Stimulated activated CD8-positive, alpha-beta memory T cell treated with anti-CD3 and anti-CD28 coated beads, Interleukin-12 subunit alpha, Interleukin-12 subunit beta, amount 100 ng/mL, for 24 hours (primary cell): ENCODE results near the gene SIK2.
"Not testable (repeated sequence)": the region's sequence is repeated elsewhere in the genome, so short reads cannot be mapped to it uniquely, and the experiment has no call there.

Experiments used
- DNase-seq: peaks from one replicate; pipeline ENCODE4 v3.0.0-alpha.2; 2020; ENCODE audit errors: extremely low read depth

Gene SIK2

GRCh38 chr11:111624608-111625007 is 22.4 kb downstream of the SIK2 start:
- no peak for DNase-seq

GRCh38 chr11:111627591-111627990 is 25.3 kb downstream of the SIK2 start:
- DNase-seq: no peak

GRCh38 chr11:111629499-111629898 is 27.2 kb downstream of the SIK2 start:
- DNase-seq: no peak

GRCh38 chr11:111631024-111631665 is 28.9 kb downstream of the SIK2 start:
- no peak for DNase-seq

- DNase-seq: no peak
Observed at GRCh38 chr11:111631666-111632039, 29.4 kb downstream of the SIK2 start.

- no peak for DNase-seq
Observed at GRCh38 chr11:111632516-111633220, 30.4 kb downstream of the SIK2 start.

GRCh38 chr11:111633248-111633647 is 31.0 kb downstream of the SIK2 start:
- no peak for DNase-seq

GRCh38 chr11:111633756-111634362 is 31.6 kb downstream of the SIK2 start:
- no peak for DNase-seq

GRCh38 chr11:111634981-111635705 is 32.9 kb downstream of the SIK2 start:
- no peak for DNase-seq

- no peak for DNase-seq
Observed at GRCh38 chr11:111635706-111636045, 33.4 kb downstream of the SIK2 start.

GRCh38 chr11:111637885-111638284 is 35.6 kb downstream of the SIK2 start:
- no peak for DNase-seq

- DNase-seq: no peak
Observed at GRCh38 chr11:111639226-111639925, 37.1 kb downstream of the SIK2 start.

- DNase-seq: no peak
Observed at GRCh38 chr11:111641339-111642015, 39.2 kb downstream of the SIK2 start.

GRCh38 chr11:111642542-111642941 is 40.3 kb downstream of the SIK2 start:
- no peak for DNase-seq

GRCh38 chr11:111644922-111645321 is 42.7 kb downstream of the SIK2 start:
- DNase-seq: no peak

- no peak for DNase-seq
Observed at GRCh38 chr11:111645657-111646316, 43.5 kb downstream of the SIK2 start.

- not testable (repeated sequence) for DNase-seq
Observed at GRCh38 chr11:111651336-111651735, 49.1 kb downstream of the SIK2 start.

GRCh38 chr11:111652184-111652583 is 49.9 kb downstream of the SIK2 start:
- no peak for DNase-seq

- no peak for DNase-seq
Observed at GRCh38 chr11:111654601-111655000, 52.4 kb downstream of the SIK2 start.

GRCh38 chr11:111655924-111656323 is 53.7 kb downstream of the SIK2 start:
- DNase-seq: no peak

- DNase-seq: not testable (repeated sequence)
Observed at GRCh38 chr11:111657905-111658304, 55.7 kb downstream of the SIK2 start.
